ENCODE data around the gene SLC22A23.

The SLC22A23 gene

DNA sequence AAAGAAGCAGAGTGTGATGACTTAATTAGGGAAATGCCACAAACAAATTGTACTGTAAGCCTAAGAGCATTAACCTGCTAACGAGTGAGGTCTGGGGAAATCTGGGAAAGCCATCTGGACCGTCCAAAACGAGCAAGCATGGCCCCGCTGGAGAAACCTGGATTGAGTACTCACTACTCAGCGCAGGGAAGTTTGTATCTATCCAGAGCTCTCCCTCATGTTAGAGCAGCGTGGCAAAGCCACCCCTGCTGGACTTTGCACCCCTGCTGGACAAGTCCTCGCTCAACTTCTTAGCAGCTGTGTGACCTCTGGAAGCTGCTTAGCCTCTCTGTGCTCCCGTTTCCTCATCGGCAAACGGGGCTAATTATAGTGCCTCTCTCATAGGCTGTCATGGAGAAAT is 160.8 kb downstream of the SLC22A23 start:
- DNase-seq (ENCODE audit: low read depth) = no peak

DNA sequence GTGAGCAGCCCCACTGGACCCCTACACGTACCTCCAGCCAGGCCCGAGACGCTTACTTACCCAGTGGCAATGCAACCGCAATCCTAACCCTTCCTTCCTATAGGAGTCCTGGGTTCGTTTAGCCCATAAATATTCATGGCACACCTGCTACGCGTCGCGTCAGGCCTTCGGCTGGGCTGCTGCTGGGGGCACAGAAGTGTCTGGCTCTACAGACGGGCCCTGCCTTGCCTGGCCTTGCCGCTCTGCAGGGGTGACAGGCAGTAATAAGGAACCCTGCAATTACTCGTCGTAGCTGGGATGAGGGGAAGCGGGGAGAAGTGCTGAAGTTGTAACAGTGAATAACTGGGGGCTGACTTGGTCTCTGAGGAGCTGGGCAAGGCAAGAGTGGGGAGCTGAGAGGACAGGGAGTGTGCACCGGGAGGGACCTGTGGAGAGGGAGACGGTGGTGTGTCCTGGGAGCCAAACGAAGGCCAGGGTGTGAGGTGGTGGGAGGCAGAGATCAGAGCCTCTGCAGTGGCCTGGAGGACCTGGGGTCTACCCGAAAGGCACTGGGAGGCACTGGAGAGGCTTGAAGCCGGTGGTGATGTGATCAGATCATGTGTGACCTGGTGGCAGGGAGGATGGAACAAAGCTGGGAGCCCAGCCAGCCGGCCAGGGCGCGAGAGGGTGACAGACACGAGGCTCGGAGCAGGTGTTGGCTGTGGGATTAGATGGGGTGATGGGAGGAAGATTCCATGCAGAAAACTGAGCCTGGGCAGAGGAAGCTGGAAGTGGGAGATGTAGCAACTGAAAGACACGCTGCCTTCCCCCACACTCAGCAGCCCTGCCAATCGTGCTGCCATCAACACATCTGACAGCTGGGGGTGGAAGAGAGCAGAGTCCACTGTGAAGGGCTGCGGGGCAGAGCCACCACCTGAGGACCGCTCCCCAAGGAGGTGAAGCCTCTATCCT is 161.7 kb downstream of the SLC22A23 start:
- no peak for DNase-seq (ENCODE audit: low read depth)

DNA sequence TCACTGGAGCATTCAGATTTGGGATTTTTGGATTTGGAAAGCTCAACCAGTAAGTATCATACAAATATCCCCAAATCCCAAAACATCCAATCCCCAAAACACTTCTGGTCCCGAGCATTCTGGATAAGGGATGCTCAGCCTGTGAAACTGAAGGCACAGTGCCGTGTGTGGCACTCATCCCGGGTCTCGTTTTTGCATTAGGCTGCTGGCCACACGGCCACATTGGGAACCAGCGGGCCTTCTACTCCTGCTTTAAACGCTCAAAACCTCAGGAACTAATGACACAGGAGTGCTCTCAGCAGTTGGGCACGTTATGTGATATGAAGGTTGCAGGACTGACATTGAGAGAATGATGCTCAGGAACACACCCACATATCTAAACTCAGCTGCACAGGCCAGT is 162.5 kb downstream of the SLC22A23 start:
- no peak for DNase-seq (ENCODE audit: low read depth)

DNA sequence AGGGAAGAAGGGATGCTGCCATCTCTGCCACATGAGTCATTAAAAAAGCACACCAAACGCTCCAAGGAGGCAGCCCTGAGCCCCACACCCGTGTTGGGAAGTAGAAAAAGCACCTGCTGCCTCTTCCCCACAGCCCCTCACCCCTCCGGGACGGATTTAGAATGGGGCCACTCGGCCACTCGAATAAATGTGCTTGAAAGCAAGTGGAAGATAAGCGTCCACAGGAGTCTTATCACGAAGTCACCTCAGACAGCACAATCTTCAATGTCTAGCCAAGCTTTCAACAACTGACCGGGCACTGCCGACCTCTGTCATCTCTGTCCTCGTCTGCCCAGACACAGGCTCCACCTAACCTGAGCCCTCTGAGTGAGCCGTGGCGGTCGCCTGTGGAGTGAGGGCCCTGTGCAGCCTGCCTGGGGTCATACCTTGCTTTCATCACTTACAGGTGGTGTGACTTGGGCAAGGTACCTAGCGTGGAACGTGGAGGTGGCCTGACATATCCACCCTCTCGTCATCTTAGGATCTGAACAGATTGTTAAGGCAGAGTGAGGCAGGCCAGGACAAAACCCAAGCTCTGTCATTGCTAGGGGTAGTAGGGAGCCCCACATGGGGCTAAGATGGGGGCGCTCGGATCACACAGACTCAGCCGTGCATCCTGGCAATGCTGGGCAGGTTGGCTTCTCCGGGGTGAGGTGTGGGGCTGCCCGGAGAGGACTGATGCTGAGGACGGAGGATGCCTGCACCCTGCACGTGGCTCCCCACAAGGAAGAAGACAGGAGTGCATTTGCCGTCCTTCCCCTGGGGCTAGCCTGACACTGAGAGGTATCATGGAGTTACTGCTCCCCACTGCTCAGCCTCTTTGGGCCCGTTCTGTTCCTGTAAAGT is 163.3 kb downstream of the SLC22A23 start:
- no peak for DNase-seq (ENCODE audit: low read depth)

DNA sequence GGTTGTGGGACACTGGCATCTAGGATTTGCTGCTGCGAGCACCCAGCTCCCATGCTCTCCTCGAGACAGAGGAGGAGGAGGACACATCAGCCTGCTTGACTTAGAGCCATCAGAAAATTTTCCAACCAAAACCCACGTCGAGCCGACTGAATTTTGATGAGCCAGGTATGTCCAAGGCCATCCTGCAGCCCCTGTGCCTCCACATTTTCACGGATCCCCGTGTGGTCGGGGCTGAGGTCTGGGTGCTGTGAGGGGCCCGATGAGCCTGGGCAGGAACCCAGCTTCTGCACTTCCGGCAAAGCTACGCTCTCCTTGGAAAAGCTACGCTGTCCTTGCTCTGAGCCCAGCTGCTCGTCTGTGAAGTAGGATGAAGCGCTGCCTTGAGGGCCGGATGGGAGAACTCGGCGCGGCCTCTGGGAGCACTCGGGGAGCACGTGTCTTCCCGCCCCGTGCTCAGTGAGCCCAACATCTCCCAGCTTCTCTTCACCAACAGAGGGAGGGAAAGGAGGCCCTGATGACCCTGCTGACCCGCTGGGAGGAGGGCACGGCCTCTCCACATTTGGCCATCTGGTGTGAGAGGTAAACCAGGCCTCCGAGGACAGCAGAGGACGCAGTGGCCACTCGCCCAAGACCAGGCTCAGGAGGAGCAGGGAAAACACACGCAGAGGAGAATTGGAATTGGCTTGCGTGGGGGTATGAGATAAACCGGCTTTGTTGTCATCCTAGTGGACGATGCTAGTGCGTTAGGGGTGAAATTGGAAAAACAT is 164.2 kb downstream of the SLC22A23 start:
- DNase-seq (ENCODE audit: low read depth) = no peak

DNA sequence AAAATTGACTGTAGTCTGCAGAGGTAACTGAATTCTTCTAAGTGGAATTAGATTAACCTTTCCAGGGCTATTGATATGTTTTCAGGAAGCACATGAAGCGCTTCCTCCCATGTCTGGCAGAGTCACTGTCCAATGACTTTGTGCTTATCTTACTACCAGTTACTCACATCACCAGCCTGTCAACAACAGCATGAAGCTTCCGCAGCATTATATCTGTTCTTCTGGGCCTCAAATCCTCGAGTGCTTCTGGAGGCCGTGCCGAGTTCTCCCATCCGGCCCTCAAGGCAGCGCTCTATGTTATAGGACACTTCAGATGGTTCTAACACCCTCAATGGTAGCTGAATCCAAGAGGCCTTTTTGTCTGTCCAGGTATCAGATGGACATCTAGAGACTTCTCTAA is 164.9 kb downstream of the SLC22A23 start:
- DNase-seq (ENCODE audit: low read depth) = no peak

DNA sequence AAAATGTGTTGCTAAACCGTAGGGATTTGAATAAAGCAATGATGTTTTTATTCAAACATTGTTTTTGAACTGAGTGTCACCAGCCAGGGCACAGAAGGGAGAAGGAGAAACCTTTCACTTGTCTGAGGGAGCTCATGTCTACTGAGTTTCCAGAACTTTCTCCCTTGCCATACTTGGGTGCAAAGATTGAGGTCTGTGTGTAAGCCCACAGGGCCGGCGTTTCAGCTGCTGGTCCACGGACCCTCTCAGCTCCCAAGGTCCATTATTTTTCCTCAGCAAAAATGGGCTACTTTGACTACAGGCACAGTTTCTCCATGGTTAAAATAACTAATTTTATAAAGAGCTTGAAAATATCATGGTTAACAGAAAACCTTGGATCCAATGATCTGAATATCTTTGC is 165.5 kb downstream of the SLC22A23 start:
- DNase-seq (ENCODE audit: low read depth) = no peak

DNA sequence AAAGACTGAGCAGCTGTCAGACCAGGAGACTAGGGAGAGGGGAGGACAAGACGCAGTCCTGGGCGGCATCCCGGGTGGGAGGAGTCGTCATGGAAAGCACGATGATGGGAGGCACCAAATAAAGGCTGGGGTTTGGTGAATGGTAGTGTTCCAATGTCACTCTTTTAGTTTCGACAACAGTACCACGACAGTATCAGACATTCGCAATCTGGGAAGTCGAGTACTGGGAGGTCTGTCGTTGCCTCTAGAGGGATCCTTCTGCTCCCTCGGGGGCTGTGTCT is 166.0 kb downstream of the SLC22A23 start:
- no peak for DNase-seq (ENCODE audit: low read depth)

DNA sequence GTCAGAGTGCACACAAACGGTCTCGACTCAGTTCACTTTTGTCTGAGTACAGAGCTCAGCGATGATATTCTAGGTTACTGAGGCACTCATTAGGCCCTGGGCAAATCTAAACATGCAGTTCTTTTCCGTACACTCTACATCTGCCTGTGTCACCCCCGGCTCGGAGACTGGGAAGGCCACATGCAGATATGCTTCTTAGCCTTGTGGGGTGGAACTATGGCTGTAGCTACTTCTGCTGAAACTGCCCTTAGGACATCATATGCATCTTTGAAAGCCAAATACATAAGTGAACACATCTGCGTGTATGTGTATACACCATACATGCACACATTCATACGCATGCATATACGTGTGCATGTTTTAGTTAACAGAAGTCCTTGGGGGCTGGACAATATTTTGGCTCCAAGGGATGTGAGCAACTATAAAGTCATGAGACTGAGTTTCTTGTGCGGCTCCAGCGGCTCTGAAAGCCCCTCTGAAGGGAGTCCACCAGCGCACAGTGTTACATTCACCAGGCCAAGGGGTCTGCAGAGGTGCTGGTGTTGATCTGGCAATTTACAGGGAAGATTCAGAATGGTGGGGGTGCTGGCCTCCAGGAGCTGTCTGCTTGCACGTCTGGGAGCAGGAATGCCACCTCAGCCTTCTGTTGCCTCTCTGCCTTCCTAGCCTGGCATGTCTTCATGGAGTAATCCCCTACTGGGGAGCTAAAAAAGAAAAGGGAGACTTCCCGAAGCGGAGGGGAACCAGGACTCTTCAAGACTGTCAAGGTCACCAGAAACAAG is 166.5 kb downstream of the SLC22A23 start:
- no peak for DNase-seq (ENCODE audit: low read depth)

DNA sequence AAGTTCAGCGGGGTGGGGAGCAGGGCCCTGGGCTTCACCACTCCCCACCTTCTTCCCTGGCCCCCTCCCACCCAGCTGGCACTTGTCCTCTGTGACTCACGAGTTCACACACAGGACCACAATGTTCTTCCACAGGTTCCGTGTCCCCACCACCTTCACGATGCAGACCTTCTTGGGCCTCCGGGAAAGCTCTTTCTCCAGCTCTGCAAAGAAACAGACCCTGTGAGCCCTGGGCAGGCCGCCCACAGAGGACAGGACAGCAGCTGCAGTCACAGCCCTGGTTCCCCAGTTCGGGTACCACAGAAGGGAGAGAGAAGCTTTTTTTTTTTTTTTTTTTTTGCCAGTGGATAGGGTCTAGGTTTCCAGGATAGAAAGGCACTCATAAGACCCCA is 167.2 kb downstream of the SLC22A23 start:
- DNase-seq (ENCODE audit: low read depth) = no peak

DNA sequence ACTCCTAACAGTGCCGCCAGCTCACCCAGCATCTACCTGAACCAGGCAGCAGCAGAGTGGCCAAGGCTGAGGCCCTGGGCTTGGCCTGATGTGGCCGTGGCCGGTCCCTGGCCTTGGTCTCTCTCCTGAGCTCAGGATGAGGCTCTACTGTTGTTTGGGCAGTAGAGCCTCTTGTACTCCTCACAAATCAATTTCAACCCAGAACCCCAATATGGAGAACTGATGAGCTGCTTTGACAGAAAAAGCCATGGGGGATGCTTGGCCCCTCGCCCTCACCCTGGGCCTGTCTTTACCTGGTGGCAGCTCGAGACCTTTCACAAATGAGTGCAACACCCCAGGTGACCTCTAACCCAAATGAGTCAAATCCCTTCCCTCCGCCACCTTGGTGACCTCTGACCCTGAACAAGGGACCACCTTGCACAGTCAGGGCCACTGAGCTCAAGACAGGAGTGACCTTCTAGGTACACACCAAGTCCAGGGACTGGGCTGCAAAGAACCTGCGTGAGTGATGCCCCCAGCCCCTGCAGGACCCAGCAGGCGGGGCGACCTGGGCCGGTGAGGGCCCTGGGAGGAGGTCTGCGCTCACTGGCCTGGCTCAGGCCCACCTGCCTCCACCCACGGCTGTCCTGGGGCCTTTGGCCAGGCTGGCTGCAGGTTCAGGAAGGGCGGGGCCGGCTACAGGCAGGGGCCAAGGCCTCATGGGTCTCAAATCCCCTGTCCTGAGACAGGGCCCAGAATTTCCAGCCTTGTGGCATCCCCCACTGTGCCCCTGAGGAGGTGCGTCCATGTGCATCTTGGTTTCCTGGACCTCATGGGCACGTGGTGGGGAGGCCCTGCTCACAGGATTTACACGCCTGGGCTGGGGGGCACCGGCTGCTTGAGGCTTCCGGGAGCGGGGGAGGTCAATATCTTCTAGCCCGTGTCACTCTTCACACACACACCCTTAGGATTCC is 167.9 kb downstream of the SLC22A23 start:
- no peak for DNase-seq (ENCODE audit: low read depth)

DNA sequence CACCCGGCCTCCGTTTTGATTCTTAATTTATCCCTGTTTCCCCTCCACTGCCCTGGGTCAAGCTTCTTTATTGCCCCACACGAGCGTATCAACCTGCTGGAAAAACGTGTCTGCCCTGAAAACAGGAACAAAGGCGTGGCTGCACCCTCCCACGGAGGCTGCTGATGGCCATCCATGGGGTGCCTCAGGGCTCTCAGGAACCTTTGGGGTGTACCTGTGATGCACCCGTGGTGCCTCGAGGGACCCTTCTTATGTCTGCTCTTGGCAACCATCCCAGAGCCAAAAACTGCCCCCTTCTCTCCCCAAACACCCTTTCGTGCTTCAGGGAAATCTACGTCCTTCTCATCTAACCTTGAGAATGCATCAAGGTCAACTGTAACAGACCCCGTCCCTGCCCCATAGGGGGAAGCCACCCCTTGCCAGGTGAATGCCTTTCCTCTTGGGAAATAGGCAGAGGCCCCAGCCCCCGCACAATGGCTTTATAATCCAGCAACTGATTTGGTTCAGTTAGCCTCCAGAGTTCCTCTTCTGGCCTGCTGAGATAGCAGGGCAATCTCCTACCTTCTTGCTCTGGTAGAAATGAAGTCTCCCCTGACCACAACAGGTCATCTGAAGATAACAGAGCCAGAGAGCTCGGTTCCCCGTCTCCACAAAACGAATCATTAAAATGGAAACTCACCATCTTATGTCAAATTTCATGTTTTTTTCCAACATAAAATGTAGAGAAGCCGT is 168.7 kb downstream of the SLC22A23 start:
- DNase-seq (ENCODE audit: low read depth) = no peak

DNA sequence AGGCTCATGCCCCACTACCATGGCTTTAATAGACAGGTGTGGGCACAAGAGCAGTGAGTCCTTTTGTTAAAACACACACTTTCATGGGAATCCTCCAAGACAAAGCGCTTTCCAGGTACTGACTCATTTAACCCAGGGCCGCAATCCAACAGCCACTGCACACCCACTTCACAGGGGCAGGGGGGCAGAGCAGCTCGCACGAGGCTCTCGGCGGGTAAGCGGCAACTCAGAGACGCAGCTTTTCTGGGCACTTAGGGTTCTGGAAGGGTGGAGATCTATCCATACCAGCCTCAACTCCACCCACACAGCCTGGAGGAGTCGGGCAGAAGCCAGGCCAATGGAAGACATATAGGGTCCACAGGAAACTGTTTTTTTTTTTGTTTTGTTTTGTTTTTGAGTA is 169.5 kb downstream of the SLC22A23 start:
- no peak for DNase-seq (ENCODE audit: low read depth)

DNA sequence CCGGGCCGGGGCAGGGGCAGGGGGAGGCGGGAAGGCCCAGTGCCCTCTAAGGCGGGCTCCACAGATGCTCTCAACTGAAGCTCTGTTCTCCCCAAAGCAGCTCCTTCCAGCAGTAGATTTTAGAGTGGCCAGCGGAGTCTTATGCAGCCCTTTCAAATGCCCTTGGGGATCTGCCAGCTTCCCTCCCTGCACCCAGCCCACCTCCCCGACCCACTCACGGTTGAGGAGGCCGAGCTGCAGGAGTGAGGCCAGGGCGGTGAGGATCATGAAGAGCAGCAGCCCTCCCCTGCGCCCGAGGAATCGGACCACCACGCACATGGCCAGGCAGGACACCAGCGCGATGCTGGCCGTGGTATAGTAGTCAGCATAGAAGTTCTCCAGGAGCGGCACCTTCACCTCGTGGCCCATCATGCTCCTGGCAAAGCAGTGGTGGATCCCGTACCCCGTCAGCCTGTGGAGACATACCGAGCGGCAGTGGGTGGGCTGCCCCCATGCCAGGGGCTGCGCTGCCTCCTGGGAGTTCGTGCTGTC is 170.1 kb downstream of the SLC22A23 start:
- DNase-seq (ENCODE audit: low read depth) = no peak

DNA sequence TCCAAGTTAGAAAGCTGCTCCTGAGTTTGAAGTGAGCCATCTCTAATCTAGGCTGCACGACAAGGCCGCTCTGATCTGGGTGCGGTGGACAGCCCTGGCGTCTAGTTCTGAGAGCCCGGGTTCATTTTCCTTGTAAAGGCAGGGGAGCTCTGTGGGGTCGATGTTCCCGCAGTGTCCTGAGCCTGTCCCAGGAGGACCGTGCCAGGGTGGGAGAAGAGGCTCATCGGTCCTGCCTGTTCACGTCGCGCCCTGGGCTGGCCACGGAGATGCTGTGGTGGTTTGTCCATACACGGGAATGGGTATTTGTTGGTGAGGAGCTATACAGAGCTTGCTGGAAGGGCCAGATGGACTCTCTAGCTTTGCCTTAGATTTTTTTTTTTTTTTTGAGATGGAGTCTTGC is 171.1 kb downstream of the SLC22A23 start:
- no peak for DNase-seq (ENCODE audit: low read depth)

DNA sequence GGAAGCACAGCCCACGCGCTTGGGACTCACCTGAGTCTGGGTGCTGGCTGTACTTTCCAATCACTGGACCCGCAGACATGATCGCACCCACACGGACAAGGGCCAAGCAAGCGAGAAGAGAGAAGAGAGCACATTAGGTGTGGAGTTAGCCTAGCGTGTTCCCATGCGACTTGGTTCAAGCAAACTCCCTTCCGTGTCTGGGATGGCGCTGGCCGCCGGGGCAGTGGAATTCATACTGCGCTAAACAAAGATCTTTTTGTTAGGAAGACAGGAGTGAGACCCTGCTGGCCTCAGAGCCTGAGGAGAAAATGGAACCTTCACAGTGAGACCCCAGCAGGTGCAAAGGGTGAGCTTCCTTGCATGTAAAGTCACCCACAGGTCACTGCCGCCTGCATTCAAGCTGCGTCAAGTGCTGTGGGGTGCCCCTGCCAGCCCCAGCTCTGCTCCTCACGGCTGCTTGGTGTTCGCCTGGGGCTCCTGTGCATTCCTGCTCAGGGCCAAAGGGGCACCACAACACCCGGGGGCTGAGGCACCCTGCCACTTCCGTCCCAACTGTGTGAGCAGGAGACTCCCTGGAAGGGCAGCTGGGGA is 171.7 kb downstream of the SLC22A23 start:
- no peak for DNase-seq (ENCODE audit: low read depth)

DNA sequence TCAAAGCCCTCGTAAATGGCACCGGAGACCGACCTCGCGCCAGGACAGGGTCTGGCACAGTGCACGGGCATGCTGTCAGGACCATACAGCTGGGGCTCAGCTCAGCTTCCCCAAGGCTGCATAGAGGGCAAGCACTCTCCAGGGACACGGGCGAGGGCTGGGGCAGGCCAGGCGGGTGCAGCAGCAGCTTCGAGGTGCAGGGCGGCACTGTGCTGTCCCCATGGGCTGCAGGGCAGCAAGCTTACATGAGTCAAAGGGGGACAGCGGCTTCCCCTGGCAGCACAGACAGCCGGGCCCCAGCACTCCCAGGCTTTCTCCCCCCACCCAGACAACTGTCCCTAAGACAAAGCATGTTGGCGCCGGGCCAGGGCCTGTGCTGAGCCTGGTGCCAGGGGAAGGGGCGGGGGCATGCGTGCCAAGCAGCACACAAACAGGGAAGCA is 172.4 kb downstream of the SLC22A23 start:
- DNase-seq (ENCODE audit: low read depth) = no peak

DNA sequence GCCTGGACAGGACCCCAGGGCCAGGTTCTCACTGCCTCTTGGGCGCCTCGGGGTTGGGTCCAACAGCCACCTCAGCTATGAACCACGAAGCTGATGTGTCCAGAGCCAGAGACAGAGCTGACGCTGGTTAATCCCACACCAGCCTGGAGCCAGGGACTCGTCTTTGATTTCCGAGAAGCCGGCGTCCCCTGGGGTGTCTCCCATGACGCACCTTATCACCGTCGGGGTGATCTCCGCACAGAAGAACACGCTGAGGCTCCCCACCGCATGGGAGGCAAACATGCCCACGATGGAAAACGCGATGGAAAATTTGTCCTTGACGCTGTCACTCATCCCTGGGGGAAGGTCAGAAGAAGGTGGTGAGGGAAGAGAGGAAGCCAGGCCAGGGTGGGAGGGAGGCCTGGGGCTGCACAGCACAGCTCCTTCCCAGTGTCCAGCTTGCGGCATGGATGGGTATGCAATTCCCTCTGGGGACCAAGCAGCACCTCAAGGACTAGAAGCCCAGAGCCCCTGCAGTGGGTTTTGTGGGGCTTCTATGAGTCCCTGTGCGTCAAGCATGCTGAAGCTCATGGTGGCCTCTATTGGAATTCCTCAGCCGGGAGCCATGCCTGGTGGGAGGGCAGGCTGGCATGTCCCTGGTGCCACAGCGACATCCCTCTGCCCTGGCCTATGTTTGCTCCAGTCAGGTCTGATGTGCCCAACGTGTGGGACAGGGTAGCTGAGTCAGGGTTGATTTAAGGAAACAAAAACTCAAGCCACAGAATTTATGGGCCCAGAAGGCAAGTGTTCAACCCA is 173.0 kb downstream of the SLC22A23 start:
- DNase-seq (ENCODE audit: low read depth) = no peak

All from stimulated activated CD8-positive, alpha-beta memory T cell treated with anti-CD3 and anti-CD28 coated beads, Interleukin-15, amount 100 ng/mL, for 24 hours (primary cell).